Uterus (tissue), 2 donors: Measurements from ENCODE around the gene SLC17A5.

ENCODE experiments used
- CTCF ChIP-seq, 4 experiments: fragments of 200-600 bp in 2 of 4; fragments of 450-650 bp in 2 of 4; sonication (generic) in 2 of 4; IDR thresholded peaks; one replicate each; pipeline ENCODE4 v1.5.1; 2016 to 2019; ENCODE audit warnings: antibody characterized with exemption in 4 of 4, mild to moderate bottlenecking in 2 of 4, moderate library complexity in 1 of 4
- POLR2A ChIP-seq, 2 donors: fragments of 450-650 bp; IDR thresholded peaks; one replicate each; pipeline ENCODE4 v1.6.1; 2016; ENCODE audit warnings: antibody characterized with exemption in 2 of 2, mild to moderate bottlenecking in 1 of 2, moderate library complexity in 1 of 2

GRCh38 chr6:73648166-73648565, 5.6 kb downstream of the SLC17A5 start:
- TF ChIP-seq CTCF (IDR thresholded peaks at IDR 0.05) (no peak), POLR2A (IDR thresholded peaks at IDR 0.05) (no peak)
